HG02852 (cell line): Measurements from ENCODE around the gene ZP1.
A peak's percentile ranks its signal among the peaks of the same experiment; 100 is the strongest.
"Not testable (repeated sequence)": the region's sequence is repeated elsewhere in the genome, so short reads cannot be mapped to it uniquely, and the experiment has no call there.

ENCODE experiments used
- ATAC-seq: cut with Tn5 transposase; IDR thresholded peaks from one replicate; pipeline ENCODE4 v1.9.1; 2021; ENCODE audit warnings: mild to moderate bottlenecking, moderate library complexity; ENCODE audit not compliant: unreplicated experiment

ZP1 gene

DNA sequence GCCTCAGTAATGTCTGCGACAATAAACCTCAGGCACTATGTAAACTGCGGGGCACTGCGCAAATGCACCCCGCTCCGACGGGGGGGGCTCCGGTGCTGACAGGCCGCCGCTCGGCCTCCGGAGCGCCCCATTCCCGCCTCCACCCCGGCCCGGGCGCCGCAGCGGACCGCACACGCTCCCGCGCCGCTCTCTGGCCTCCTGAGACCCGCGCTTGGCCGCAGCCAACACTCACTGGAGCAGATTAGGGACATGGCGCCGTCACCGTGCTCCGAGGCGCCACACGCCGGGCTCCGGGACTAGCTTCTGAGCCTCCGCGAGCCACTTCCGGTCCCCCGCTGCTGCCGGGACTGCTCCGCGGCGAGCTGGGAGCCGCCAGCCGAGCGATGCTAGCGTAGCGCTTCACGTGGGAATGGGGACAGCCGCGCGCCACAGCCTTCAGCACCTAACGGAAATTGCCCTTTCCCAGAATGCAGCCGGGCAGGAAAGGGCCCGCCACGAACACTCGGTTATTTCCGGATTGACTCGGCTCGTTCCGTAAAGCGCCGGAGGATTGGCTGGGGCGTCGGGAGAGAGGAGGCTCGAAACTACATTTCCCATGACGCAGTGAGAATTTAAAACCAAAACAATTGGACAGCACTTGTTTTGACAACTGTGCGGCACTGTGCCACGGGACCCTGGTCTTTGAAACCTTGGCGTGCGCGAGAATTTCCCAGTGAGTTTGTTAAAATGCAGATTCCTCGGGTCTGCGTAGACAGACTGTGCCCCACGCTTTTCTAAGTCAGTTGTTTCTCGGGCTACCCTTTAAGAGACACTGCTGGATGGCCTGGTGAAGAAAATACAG lies 39.0 kb downstream of the ZP1 start, which contains the start of gene PRPF19:
PRPF19 (minus strand) TSS at position 454 of the 841 bp plus-strand sequence; CDS start at position 251, 203 bp downstream.
- peak; percentile 72 for ATAC-seq

- no peak for ATAC-seq
Observed at GRCh38 chr11:60908803-60909202, 41.5 kb downstream of the ZP1 start.

DNA sequence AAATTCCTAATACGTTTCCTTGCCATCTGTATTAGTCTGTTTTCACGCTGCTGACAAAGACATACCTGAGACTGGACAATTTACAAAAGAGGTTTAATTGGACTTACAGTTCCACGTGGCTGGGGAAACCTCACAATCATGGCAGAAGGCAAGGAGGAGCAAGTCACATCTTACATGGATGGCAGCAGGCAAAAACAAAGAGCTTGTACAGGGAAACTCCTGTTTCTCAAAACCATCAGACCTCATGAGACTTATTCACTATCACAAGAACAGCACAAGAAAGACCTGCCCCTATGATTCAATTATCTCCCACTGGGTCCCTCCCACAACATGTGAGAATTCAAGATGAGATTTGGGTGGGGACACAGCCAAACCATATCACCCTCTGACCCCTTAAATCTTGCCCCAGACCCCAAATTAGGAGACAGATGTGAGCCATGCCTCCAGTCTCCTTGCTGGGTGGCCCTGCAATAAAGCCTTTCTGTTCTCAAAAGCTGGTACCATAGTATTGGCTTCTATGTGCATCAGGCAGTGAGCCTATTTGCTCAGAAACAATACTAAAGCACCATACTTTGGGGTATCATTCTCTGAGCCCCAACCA lies 42.4 kb downstream of the ZP1 start:
- ATAC-seq: not testable (repeated sequence)

GRCh38 chr11:60910281-60910687 lies 42.9 kb downstream of the ZP1 start:
- ATAC-seq: peak; percentile 38

- ATAC-seq: no peak
Observed at GRCh38 chr11:60910711-60911380, 43.5 kb downstream of the ZP1 start.

DNA sequence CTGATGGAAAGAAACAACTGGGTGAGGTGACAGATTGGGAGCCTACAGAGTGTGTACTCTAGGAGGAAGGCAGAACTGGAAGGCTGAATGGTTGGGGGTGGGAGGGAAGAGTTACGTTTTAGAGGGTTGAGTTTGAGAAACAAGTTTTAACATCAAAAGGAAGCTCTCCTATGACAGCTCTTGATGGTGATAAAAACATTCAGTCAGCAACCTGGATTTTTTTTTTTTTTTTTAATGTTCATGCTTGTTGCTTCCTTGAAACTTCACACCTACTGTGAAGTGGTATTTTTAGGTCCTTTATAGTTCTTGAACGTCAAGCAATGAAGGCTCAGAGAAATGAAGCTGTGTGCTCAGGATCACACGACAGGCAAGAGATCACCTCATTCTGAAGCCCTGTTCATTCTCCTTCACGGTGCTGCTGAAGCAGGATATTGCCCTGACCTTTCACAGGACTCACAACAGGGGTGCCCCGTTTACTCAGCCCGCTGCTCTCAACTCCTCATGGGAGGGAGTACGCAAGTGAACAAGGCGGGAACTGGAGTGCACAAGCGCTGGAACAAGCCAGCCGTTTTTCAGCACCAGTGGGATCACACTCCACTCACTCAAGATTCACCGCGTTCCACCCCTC lies 45.0 kb downstream of the ZP1 start:
- no peak for ATAC-seq

- ATAC-seq: no peak
Observed at GRCh38 chr11:60912851-60913528, 45.6 kb downstream of the ZP1 start.

- peak; percentile 42 for ATAC-seq
Observed at GRCh38 chr11:60913793-60914632, 46.7 kb downstream of the ZP1 start, which contains the start of gene TMEM109. TMEM109 (plus strand) TSS chr11:60914158; CDS start chr11:60919694, 5,536 bp downstream.

DNA sequence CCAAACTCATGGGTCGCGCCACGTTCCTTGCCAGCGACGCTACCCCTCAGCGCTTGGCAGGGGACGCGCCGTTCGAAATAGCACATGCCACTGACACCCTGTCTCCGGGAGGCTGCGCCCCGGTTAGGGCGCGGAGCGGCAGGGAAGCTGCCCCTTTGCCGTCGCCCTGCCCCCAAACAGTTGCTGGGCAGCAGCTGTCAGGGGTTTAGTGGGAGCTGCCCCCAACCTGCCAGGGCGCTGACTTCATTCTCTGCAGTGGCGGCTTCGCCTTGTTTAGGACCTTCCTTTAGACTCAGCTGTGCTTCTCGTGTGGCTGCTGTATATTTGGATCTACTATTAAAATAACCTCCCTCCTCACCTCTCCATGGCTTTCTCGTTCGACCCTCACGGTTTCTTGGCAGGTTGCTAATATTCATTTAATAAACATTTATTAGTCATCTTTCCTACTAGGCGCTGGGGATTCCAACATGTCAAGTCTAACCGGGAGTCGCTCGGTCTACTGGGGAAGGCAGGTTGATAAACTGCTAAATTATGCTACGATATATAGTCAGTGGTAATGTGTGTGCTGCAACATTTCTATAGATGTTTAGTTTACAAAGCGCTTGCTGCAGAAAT lies 47.4 kb downstream of the ZP1 start:
- ATAC-seq: peak; percentile 4

DNA sequence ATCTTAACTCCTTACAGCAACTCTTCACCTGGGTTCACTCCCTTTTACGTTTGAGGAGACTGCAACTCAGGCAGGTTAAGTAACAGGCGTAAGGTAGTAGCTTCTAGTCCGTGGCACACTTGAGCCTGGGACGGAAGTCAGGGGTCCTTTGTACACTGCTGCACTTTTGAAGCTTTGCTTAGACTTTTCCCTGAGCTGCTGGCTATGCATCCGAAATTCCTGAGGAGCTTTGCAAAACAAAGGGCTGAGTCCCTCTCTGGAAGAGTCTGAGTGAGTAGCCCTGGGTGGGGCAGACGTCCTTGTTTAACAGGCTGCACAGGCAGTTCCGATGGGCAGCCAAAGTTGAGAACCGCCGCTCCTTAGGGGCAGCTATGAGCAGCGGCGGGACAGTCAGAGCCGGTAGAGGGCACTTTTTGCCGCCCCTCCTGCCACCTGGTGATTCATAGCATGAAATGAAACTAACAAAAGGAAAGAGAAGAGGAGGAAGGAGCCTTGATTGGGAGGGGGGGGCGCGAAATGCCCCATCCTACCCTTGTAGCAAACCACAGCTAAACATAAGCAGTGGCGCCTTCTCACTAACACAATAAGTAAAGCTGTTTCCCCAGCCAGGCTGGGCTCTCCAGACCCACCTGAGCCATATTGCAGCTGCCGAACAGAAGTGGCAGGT lies 48.0 kb downstream of the ZP1 start:
- ATAC-seq: peak; percentile 40

DNA sequence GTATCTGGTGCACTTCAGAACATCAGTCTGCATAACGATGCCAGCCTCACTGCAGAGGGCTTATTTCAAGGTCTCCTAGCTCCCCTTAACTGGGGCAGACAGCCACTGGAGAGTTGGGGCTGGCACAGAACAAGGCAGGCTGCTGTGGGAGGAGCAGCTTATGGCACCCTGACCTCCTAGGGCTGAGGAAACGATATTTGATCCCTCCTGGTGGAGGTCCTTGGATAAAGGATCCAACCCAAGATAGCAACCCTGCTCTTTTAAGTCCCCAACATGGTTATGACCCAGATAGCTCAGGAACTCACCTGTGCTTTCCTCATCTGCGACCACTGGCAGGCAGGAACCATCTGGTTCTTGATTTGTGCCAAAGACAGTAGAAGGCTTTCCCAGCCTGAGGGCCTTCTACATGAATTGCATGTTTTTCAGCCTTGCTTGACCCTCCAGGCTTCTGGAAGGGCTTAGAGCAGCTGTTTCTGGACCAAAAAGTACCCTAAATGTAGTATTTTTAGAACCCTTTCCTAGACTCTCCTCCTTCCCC lies 49.4 kb downstream of the ZP1 start:
- no peak for ATAC-seq

GRCh38 chr11:60917267-60917666 lies 49.9 kb downstream of the ZP1 start:
- no peak for ATAC-seq

- ATAC-seq: no peak
Observed at GRCh38 chr11:60918251-60918938, 51.1 kb downstream of the ZP1 start.

DNA sequence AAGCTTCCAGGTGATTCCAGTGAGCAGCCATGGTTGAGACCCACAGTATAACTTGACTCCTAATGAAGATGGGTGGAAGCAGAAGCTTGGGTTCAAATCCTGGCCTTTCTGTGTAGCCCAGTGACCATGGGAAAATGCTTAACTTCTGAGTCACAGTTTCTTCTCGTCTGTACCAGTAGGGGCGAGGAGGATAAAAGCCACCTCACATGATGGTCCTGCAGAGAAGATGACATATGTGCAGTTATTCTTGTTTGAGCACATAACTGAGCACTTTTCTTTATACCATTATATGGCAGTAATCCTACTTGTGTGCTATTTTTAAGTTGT lies 51.6 kb downstream of the ZP1 start:
- ATAC-seq: no peak

GRCh38 chr11:60919320-60919719 lies 52.0 kb downstream of the ZP1 start:
- no peak for ATAC-seq

DNA sequence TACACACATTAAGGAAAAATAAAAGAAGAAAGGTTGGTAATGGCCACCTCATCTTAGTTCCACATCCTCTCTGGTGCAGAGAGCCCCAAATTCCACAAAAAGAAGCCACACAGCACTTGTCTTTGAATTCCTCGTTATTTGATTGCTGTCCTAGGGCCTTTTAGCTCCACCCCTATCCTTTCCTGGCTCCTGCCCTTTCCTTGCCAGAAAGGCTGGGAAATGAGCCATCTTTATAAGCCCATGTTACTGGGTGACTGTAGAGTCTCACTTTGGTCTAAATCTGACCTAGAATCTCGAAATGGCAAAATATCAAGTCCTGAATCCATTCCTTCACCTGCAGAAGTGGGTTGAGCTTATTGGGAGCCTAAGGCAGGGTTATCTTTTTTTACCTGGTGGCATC lies 52.6 kb downstream of the ZP1 start:
- ATAC-seq: no peak

DNA sequence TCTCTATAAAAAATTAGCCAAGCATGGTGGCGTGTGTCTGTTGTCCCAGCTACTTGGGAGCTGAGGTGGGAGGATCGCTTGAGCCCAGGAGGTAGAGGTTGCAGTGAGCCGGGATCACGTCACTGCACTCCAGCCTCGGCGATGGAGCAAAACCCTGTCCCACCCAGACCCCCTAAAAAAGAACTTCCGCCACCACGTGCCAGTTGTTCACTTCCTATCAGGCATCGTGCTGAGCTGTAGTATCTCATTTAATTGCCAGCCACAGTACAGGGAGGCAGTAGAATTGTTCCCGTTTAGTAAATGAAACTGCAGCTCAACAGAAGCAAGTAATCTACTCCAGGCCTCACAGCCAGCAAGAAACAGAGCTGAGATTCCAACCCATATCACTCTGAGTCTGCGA lies 53.9 kb downstream of the ZP1 start:
- ATAC-seq: no peak

GRCh38 chr11:60921777-60922335 lies 54.5 kb downstream of the ZP1 start:
- no peak for ATAC-seq
